K562 (cell line): ENCODE data around the gene FOSL1. TPM values are rescaled to one million over a fixed set of nuclear protein-coding genes. Genes with fewer than 3 reads are reported as not detected.
A peak's percentile ranks its signal among the peaks of the same experiment; 100 is the strongest.

Experiments
- ILF3 ChIP-seq: fragments of 450-650 bp; IDR thresholded peaks from 2 replicates; pipeline ENCODE4 v1.6.1; 2018; ENCODE audit warnings: antibody characterized with exemption, mild to moderate bottlenecking, moderate library complexity, borderline replicate concordance
- polyA plus RNA-seq, 8 experiments: library from polyadenylated mRNA; depleted of rRNA in 4 of 8; stranded (reverse) in 5 of 8; unstranded in 3 of 8; fragments of >200 nt; fragmentation: Nextera tagmentation in 2 of 8; fragmentation: Illumina TruSeq in 1 of 8; extraction: Ambion mirVana in 2 of 8; extraction: Trizol in 1 of 8; gene quantifications; 2 replicates each; pipeline versions ENCODE4 v1.2.1 to v1.2.3, GENCODE V29; 2011 to 2014; ENCODE audit warnings: inconsistent platforms in 1 of 8, missing spikeins in 1 of 8
- total RNA-seq, 7 experiments: library from RNA; depleted of rRNA in 6 of 7; stranded (reverse); fragments of >200 nt in 6 of 7; fragmentation: Illumina TruSeq in 2 of 7; extraction: Trizol in 2 of 7; gene quantifications; 2 replicates each; pipeline versions ENCODE4 v1.2.1 to v1.2.3, GENCODE V29; 2011 to 2021; ENCODE audit warnings: low replicate concordance in 1 of 7
- TF ChIP-seq, protein P1 (sequence below): fragments of 200-600 bp; sonication (generic); IDR thresholded peaks from one replicate; pipeline ENCODE4 v1.6.1; 2012; ENCODE audit warnings: mild to moderate bottlenecking, low read depth, low read length, inconsistent platforms
- TF ChIP-seq, protein P2 (sequence below): fragments of 450-650 bp; IDR thresholded peaks from 2 replicates; pipeline ENCODE4 v1.6.1; 2016; ENCODE audit warnings: mild to moderate bottlenecking, moderate library complexity

Gene FOSL1
- total and polyA plus RNA-seq, 9 of the 15 experiments (the other 6 are each of a cell fraction or from before 2014, with no cell fraction given), result 3.5 to 39.6 (median 10.0) TPM

- TF ChIP-seq, protein P1, sequence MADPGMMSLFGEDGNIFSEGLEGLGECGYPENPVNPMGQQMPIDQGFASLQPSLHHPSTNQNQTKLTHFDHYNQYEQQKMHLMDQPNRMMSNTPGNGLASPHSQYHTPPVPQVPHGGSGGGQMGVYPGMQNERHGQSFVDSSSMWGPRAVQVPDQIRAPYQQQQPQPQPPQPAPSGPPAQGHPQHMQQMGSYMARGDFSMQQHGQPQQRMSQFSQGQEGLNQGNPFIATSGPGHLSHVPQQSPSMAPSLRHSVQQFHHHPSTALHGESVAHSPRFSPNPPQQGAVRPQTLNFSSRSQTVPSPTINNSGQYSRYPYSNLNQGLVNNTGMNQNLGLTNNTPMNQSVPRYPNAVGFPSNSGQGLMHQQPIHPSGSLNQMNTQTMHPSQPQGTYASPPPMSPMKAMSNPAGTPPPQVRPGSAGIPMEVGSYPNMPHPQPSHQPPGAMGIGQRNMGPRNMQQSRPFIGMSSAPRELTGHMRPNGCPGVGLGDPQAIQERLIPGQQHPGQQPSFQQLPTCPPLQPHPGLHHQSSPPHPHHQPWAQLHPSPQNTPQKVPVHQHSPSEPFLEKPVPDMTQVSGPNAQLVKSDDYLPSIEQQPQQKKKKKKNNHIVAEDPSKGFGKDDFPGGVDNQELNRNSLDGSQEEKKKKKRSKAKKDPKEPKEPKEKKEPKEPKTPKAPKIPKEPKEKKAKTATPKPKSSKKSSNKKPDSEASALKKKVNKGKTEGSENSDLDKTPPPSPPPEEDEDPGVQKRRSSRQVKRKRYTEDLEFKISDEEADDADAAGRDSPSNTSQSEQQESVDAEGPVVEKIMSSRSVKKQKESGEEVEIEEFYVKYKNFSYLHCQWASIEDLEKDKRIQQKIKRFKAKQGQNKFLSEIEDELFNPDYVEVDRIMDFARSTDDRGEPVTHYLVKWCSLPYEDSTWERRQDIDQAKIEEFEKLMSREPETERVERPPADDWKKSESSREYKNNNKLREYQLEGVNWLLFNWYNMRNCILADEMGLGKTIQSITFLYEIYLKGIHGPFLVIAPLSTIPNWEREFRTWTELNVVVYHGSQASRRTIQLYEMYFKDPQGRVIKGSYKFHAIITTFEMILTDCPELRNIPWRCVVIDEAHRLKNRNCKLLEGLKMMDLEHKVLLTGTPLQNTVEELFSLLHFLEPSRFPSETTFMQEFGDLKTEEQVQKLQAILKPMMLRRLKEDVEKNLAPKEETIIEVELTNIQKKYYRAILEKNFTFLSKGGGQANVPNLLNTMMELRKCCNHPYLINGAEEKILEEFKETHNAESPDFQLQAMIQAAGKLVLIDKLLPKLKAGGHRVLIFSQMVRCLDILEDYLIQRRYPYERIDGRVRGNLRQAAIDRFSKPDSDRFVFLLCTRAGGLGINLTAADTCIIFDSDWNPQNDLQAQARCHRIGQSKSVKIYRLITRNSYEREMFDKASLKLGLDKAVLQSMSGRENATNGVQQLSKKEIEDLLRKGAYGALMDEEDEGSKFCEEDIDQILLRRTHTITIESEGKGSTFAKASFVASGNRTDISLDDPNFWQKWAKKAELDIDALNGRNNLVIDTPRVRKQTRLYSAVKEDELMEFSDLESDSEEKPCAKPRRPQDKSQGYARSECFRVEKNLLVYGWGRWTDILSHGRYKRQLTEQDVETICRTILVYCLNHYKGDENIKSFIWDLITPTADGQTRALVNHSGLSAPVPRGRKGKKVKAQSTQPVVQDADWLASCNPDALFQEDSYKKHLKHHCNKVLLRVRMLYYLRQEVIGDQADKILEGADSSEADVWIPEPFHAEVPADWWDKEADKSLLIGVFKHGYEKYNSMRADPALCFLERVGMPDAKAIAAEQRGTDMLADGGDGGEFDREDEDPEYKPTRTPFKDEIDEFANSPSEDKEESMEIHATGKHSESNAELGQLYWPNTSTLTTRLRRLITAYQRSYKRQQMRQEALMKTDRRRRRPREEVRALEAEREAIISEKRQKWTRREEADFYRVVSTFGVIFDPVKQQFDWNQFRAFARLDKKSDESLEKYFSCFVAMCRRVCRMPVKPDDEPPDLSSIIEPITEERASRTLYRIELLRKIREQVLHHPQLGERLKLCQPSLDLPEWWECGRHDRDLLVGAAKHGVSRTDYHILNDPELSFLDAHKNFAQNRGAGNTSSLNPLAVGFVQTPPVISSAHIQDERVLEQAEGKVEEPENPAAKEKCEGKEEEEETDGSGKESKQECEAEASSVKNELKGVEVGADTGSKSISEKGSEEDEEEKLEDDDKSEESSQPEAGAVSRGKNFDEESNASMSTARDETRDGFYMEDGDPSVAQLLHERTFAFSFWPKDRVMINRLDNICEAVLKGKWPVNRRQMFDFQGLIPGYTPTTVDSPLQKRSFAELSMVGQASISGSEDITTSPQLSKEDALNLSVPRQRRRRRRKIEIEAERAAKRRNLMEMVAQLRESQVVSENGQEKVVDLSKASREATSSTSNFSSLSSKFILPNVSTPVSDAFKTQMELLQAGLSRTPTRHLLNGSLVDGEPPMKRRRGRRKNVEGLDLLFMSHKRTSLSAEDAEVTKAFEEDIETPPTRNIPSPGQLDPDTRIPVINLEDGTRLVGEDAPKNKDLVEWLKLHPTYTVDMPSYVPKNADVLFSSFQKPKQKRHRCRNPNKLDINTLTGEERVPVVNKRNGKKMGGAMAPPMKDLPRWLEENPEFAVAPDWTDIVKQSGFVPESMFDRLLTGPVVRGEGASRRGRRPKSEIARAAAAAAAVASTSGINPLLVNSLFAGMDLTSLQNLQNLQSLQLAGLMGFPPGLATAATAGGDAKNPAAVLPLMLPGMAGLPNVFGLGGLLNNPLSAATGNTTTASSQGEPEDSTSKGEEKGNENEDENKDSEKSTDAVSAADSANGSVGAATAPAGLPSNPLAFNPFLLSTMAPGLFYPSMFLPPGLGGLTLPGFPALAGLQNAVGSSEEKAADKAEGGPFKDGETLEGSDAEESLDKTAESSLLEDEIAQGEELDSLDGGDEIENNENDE, result no peak
- peak; percentile 81; the same call in 1 of the 2 replicates for TF ChIP-seq ILF3
- TF ChIP-seq, protein P2, sequence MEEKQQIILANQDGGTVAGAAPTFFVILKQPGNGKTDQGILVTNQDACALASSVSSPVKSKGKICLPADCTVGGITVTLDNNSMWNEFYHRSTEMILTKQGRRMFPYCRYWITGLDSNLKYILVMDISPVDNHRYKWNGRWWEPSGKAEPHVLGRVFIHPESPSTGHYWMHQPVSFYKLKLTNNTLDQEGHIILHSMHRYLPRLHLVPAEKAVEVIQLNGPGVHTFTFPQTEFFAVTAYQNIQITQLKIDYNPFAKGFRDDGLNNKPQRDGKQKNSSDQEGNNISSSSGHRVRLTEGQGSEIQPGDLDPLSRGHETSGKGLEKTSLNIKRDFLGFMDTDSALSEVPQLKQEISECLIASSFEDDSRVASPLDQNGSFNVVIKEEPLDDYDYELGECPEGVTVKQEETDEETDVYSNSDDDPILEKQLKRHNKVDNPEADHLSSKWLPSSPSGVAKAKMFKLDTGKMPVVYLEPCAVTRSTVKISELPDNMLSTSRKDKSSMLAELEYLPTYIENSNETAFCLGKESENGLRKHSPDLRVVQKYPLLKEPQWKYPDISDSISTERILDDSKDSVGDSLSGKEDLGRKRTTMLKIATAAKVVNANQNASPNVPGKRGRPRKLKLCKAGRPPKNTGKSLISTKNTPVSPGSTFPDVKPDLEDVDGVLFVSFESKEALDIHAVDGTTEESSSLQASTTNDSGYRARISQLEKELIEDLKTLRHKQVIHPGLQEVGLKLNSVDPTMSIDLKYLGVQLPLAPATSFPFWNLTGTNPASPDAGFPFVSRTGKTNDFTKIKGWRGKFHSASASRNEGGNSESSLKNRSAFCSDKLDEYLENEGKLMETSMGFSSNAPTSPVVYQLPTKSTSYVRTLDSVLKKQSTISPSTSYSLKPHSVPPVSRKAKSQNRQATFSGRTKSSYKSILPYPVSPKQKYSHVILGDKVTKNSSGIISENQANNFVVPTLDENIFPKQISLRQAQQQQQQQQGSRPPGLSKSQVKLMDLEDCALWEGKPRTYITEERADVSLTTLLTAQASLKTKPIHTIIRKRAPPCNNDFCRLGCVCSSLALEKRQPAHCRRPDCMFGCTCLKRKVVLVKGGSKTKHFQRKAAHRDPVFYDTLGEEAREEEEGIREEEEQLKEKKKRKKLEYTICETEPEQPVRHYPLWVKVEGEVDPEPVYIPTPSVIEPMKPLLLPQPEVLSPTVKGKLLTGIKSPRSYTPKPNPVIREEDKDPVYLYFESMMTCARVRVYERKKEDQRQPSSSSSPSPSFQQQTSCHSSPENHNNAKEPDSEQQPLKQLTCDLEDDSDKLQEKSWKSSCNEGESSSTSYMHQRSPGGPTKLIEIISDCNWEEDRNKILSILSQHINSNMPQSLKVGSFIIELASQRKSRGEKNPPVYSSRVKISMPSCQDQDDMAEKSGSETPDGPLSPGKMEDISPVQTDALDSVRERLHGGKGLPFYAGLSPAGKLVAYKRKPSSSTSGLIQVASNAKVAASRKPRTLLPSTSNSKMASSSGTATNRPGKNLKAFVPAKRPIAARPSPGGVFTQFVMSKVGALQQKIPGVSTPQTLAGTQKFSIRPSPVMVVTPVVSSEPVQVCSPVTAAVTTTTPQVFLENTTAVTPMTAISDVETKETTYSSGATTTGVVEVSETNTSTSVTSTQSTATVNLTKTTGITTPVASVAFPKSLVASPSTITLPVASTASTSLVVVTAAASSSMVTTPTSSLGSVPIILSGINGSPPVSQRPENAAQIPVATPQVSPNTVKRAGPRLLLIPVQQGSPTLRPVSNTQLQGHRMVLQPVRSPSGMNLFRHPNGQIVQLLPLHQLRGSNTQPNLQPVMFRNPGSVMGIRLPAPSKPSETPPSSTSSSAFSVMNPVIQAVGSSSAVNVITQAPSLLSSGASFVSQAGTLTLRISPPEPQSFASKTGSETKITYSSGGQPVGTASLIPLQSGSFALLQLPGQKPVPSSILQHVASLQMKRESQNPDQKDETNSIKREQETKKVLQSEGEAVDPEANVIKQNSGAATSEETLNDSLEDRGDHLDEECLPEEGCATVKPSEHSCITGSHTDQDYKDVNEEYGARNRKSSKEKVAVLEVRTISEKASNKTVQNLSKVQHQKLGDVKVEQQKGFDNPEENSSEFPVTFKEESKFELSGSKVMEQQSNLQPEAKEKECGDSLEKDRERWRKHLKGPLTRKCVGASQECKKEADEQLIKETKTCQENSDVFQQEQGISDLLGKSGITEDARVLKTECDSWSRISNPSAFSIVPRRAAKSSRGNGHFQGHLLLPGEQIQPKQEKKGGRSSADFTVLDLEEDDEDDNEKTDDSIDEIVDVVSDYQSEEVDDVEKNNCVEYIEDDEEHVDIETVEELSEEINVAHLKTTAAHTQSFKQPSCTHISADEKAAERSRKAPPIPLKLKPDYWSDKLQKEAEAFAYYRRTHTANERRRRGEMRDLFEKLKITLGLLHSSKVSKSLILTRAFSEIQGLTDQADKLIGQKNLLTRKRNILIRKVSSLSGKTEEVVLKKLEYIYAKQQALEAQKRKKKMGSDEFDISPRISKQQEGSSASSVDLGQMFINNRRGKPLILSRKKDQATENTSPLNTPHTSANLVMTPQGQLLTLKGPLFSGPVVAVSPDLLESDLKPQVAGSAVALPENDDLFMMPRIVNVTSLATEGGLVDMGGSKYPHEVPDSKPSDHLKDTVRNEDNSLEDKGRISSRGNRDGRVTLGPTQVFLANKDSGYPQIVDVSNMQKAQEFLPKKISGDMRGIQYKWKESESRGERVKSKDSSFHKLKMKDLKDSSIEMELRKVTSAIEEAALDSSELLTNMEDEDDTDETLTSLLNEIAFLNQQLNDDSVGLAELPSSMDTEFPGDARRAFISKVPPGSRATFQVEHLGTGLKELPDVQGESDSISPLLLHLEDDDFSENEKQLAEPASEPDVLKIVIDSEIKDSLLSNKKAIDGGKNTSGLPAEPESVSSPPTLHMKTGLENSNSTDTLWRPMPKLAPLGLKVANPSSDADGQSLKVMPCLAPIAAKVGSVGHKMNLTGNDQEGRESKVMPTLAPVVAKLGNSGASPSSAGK, result peak; percentile 29; the same call in 1 of the 2 replicates
Observed at GRCh38 chr11:65857853-65858680, 42.1 kb downstream of the FOSL1 start, which contains the start of gene CFL1 (continued).
